ENCODE measurements around the gene TBCC. TPM values are rescaled to one million over a fixed set of nuclear protein-coding genes. Genes with fewer than 3 reads are reported as not detected.

TBCC gene
- total RNA-seq, 4 donors from 2014 or later, result 32.0 to 44.2 (median 37.4) TPM

DNA sequence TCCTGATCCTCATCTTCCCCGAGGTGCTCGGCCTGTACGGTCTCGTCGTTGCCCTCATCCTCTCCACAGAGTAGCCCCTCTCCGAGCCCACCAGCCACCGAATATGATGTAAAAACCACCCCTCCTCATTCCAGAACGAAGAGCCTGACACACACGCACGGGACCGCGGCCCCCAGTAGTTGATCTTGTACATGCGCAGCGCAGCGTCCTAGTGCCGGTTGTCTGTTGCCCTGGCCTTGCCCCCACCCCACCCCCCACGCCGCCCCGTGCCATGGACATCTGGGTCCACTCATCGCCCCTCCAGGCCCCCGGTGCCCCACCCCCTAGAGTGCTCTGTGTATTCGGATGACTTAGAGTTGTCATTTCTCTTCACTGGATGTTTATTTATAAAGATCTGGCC lies 18.3 kb downstream of the TBCC start:
- H3K4me3 ChIP-seq, result peak overlapping the region in 1 of 2 donors; percentile 59
- peaks cover 2 to 28% (median 4%) of the 10 kb centered on the region in 3 donors for H3K4me1 ChIP-seq
- H3K27ac ChIP-seq, result peak overlapping the region in 3 of 4 donors; percentile 79 to 85 (median 83)
- TF ChIP-seq, protein P1, sequence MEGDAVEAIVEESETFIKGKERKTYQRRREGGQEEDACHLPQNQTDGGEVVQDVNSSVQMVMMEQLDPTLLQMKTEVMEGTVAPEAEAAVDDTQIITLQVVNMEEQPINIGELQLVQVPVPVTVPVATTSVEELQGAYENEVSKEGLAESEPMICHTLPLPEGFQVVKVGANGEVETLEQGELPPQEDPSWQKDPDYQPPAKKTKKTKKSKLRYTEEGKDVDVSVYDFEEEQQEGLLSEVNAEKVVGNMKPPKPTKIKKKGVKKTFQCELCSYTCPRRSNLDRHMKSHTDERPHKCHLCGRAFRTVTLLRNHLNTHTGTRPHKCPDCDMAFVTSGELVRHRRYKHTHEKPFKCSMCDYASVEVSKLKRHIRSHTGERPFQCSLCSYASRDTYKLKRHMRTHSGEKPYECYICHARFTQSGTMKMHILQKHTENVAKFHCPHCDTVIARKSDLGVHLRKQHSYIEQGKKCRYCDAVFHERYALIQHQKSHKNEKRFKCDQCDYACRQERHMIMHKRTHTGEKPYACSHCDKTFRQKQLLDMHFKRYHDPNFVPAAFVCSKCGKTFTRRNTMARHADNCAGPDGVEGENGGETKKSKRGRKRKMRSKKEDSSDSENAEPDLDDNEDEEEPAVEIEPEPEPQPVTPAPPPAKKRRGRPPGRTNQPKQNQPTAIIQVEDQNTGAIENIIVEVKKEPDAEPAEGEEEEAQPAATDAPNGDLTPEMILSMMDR (IDR thresholded peaks at IDR 0.05), result no peak
- TF ChIP-seq POLR2A (IDR thresholded peaks at IDR 0.05) (no peak), POLR2AphosphoS5 (IDR thresholded peaks at IDR 0.05) (no peak), EP300 (IDR thresholded peaks at IDR 0.05) (no peak)
- ATAC-seq, result no peak
- 23 to 46% methylated on average over 6 to 12 of the region's 22 CpGs for WGBS, 2 donors (ENCODE audit: low coverage in 1 of 2)
- H3K36me3 ChIP-seq, result no peaks in the 10 kb centered on the region
- H3K27me3 ChIP-seq, result no peaks in the 10 kb centered on the region
- no peaks in the 10 kb centered on the region for H3K9me3 ChIP-seq

DNA sequence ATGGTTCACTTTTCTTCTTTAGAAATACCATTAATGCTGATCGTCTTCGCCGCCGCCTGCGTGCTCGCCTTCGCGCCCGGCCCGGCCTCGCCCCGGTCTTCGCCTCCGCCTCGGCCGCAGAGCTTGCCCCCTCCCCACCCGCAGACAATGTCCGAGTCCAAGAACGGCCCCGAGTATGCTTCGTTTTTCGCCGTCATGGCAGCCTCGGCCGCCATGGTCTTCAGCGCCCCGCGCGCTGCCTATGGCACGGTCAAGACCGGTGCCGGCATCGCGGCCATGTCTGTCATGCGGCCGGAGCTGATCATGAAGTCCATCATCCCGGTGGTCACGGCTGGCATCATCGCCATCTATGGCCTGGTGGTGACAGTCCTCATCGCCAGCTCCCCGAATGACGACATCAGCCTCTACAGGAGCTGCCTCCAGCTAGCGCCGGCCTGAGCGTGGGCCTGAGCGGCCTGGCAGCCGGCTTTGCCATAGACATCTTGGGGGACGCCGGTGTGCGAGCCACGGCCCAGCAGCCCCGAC lies 18.8 kb downstream of the TBCC start:
- TF ChIP-seq POLR2A (IDR thresholded peaks at IDR 0.05) (no peak), EP300 (IDR thresholded peaks at IDR 0.05) (no peak)
- TF ChIP-seq, protein P1 (IDR thresholded peaks at IDR 0.05), result peak in 1 of 4 experiments; percentile 2
- peak; percentile 55 for ATAC-seq
- peak overlapping the region; percentile 67 to 85 (median 81) for H3K27ac ChIP-seq
- H3K9me3 ChIP-seq, result no peaks in the 10 kb centered on the region
- WGBS, 2 donors (ENCODE audit: low coverage in 1 of 2), result 34% methylated on average over 5 of the region's 52 CpGs; no CpG with 5 or more reads in 1 of the 2 donors
- H3K36me3 ChIP-seq, result no peaks in the 10 kb centered on the region
- peaks cover 2 to 28% (median 4%) of the 10 kb centered on the region in 3 donors for H3K4me1 ChIP-seq
- H3K27me3 ChIP-seq, result no peaks in the 10 kb centered on the region
- peak overlapping the region; percentile 44 to 59 for H3K4me3 ChIP-seq

- Histone ChIP-seq H3K4me3 (peak overlapping the region; percentile 44 to 59), H3K36me3 (peaks cover 0 to 4% of the 10 kb centered on the region in 2 donors), H3K4me1 (peaks cover 2 to 28% (median 4%) of the 10 kb centered on the region in 3 donors), H3K27ac (peak overlapping the region; percentile 67 to 85 (median 81)), H3K9me3 (no peaks in the 10 kb centered on the region), H3K27me3 (no peaks in the 10 kb centered on the region)
- WGBS, 2 donors (ENCODE audit: low coverage in 1 of 2), result 4 to 5% methylated on average over 13 to 14 of the region's 14 CpGs
- peak; percentile 94 for ATAC-seq
- TF ChIP-seq EP300 (IDR thresholded peaks at IDR 0.05) (no peak), POLR2AphosphoS5 (IDR thresholded peaks at IDR 0.05) (peak; percentile 46)
- TF ChIP-seq, protein P1 (IDR thresholded peaks at IDR 0.05), result peak in 3 of 4 experiments; percentile 93 to 94 (median 93)
Observed at GRCh38 chr6:42726485-42727086, 19.3 kb downstream of the TBCC start.

GRCh38 chr6:42726026-42726425 lies 19.9 kb downstream of the TBCC start:
- Histone ChIP-seq H3K36me3 (peaks cover 0 to 7% of the 10 kb centered on the region in 2 donors), H3K9me3 (no peaks in the 10 kb centered on the region), H3K27me3 (no peaks in the 10 kb centered on the region), H3K4me3 (peak overlapping the region in 1 of 2 donors; percentile 59), H3K27ac (peak overlapping the region in 3 of 4 donors; percentile 67 to 85 (median 83)), H3K4me1 (peaks cover 2 to 28% (median 4%) of the 10 kb centered on the region in 3 donors)
- ATAC-seq, result no peak
- TF ChIP-seq EP300 (IDR thresholded peaks at IDR 0.05), result no peak
- no peak for TF ChIP-seq POLR2AphosphoS5 (IDR thresholded peaks at IDR 0.05)
- TF ChIP-seq, protein P1 (IDR thresholded peaks at IDR 0.05), result no peak
- TF ChIP-seq POLR2A (IDR thresholded peaks at IDR 0.05), result no peak

- H3K9me3 ChIP-seq, result no peaks in the 10 kb centered on the region
- no peak for ATAC-seq
Observed at GRCh38 chr6:42724825-42725224, 21.1 kb downstream of the TBCC start.

More at GRCh38 chr6:42724825-42725224, 21.1 kb downstream of the TBCC start:
- Histone ChIP-seq H3K4me1 (peaks cover 2 to 28% (median 4%) of the 10 kb centered on the region in 3 donors), H3K27me3 (no peaks in the 10 kb centered on the region), H3K4me3 (no peak overlapping the region), H3K27ac (no peak overlapping the region), H3K36me3 (peaks cover 0 to 7% of the 10 kb centered on the region in 2 donors)
- TF ChIP-seq POLR2A (IDR thresholded peaks at IDR 0.05), result no peak
- TF ChIP-seq POLR2AphosphoS5 (IDR thresholded peaks at IDR 0.05), result no peak
- TF ChIP-seq EP300 (IDR thresholded peaks at IDR 0.05), result no peak
- TF ChIP-seq, protein P1 (IDR thresholded peaks at IDR 0.05), result no peak

Measured in gastroesophageal sphincter (tissue), 4 donors.